WERI-Rb-1 (cell line): ENCODE results near the gene HADH.

ENCODE experiments used
- DNase-seq: peaks from one replicate; pipeline ENCODE4 v3.0.0-alpha.2; 2020
- H3K27ac ChIP-seq: fragments of 250-450 bp; sonication (Bioruptor Pico); 2 replicates; pipeline ENCODE4 v1.5.1; 2020; ENCODE audit warnings: mild to moderate bottlenecking, moderate library complexity
- H3K27me3 ChIP-seq: fragments of 250-450 bp; sonication (Bioruptor Pico); 2 replicates; pipeline ENCODE4 v1.5.1; 2021; ENCODE audit warnings: mild to moderate bottlenecking, low read depth, moderate library complexity; ENCODE audit not compliant: insufficient read depth, severe bottlenecking
- H3K36me3 ChIP-seq: fragments of 250-450 bp; sonication (Bioruptor Pico); 2 replicates; pipeline ENCODE4 v1.5.1; 2020; ENCODE audit warnings: mild to moderate bottlenecking, moderate library complexity
- H3K4me3 ChIP-seq: 2 replicates; pipeline ENCODE4 v1.5.1; 2011; ENCODE audit warnings: low read depth, mild to moderate bottlenecking, control low read depth, low read length
- H3K9me3 ChIP-seq: fragments of 250-450 bp; sonication (Bioruptor Pico); 2 replicates; pipeline ENCODE4 v1.5.1; 2021; ENCODE audit warnings: mild to moderate bottlenecking, moderate library complexity; ENCODE audit not compliant: severe bottlenecking
- TF ChIP-seq, protein P1 (sequence below): IDR thresholded peaks from 2 replicates; pipeline ENCODE4 v1.5.1; 2011; ENCODE audit warnings: low read depth, mild to moderate bottlenecking, control low read depth, inconsistent platforms, low read length

The HADH gene

DNA sequence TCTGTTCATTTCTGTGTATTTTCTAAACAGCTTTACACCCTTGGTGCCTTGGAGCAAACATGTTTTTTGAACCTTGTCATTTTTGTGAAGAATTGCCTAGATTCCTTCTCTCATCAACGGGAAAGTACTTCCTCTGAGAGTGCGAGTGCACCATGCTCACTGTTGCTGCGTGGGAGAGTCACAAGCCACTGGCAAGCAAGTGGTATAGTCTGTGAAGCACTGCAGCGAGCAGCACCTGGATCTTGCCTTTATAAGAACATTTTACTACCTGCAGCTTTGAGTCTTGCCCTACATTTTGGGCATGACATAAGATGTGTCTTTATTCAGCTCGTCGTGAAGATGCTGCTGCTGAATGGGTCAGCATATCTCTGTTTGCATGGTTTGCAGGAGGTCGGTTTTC, 44.9 kb downstream of the HADH start:
- Histone ChIP-seq H3K4me3 (no peak overlapping the region), H3K27me3 (no peaks in the 10 kb centered on the region), H3K36me3 (peaks cover 54% of the 10 kb centered on the region), H3K27ac (no peak overlapping the region), H3K9me3 (no peaks in the 10 kb centered on the region)
- DNase-seq = no peak
- TF ChIP-seq, protein P1, sequence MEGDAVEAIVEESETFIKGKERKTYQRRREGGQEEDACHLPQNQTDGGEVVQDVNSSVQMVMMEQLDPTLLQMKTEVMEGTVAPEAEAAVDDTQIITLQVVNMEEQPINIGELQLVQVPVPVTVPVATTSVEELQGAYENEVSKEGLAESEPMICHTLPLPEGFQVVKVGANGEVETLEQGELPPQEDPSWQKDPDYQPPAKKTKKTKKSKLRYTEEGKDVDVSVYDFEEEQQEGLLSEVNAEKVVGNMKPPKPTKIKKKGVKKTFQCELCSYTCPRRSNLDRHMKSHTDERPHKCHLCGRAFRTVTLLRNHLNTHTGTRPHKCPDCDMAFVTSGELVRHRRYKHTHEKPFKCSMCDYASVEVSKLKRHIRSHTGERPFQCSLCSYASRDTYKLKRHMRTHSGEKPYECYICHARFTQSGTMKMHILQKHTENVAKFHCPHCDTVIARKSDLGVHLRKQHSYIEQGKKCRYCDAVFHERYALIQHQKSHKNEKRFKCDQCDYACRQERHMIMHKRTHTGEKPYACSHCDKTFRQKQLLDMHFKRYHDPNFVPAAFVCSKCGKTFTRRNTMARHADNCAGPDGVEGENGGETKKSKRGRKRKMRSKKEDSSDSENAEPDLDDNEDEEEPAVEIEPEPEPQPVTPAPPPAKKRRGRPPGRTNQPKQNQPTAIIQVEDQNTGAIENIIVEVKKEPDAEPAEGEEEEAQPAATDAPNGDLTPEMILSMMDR = no peak

- Histone ChIP-seq H3K36me3 (peaks cover 54% of the 10 kb centered on the region), H3K27me3 (no peaks in the 10 kb centered on the region), H3K4me3 (no peak overlapping the region), H3K27ac (no peak overlapping the region), H3K9me3 (no peaks in the 10 kb centered on the region)
- TF ChIP-seq, protein P1 = no peak
- DNase-seq = no peak
These were observed 46.0 kb downstream of the HADH start for GRCh38 chr4:108035691-108036090.

GRCh38 chr4:108036213-108036612, 46.5 kb downstream of the HADH start:
- no peak for DNase-seq
- H3K4me3 ChIP-seq = no peak overlapping the region
- TF ChIP-seq, protein P1 = no peak

GRCh38 chr4:108037884-108038283, 48.2 kb downstream of the HADH start:
- no peak overlapping the region for H3K4me3 ChIP-seq

More at GRCh38 chr4:108036213-108036612, 46.5 kb downstream of the HADH start:
- Histone ChIP-seq H3K27ac (no peak overlapping the region), H3K36me3 (peaks cover 49% of the 10 kb centered on the region), H3K9me3 (no peaks in the 10 kb centered on the region), H3K27me3 (no peaks in the 10 kb centered on the region)

DNA sequence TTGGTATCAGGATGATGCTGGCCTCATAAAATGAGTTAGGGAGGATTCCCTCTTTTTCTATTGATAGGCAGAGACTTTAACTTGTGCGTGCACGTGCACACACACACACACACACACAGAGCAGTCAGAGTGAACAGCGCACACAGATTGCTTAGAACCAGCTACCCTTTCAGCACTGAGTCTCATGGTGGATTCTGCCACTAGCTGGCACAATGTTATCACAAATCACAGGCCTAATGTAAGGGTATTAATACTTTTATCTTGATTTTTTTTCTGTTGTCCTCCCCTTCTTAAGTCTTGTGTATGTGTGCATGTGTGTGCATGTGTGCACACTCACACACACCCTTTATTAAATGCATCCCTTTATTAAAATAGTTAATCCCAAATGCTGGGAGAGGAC, 53.2 kb downstream of the HADH start:
- no peak for DNase-seq
- Histone ChIP-seq H3K9me3 (no peaks in the 10 kb centered on the region), H3K36me3 (no peaks in the 10 kb centered on the region), H3K27ac (no peak overlapping the region), H3K27me3 (no peaks in the 10 kb centered on the region), H3K4me3 (no peak overlapping the region)
- TF ChIP-seq, protein P1 = no peak

More at GRCh38 chr4:108037884-108038283, 48.2 kb downstream of the HADH start:
- Histone ChIP-seq H3K9me3 (no peaks in the 10 kb centered on the region), H3K27me3 (no peaks in the 10 kb centered on the region), H3K36me3 (peaks cover 40% of the 10 kb centered on the region), H3K27ac (no peak overlapping the region)
- TF ChIP-seq, protein P1 = no peak
- no peak for DNase-seq

DNA sequence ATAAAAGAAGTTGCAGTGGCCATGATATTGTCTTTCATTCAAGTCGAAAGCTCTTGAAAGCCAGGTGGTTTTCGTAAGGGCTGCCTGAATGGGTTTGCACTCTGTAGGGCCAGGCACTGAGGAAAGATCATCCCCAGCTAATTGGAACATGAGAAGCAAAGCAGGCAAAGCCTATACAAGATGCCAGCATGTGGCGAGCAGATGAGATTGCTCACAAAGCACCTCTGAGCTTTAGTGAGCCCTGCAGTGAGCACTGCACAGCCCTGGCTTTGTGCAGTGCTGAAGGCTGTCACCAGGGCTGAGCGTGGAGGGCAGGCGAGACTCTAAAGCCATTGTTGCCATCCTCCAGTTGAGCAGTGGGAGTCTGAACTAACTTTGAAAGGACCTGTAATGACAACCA, 53.8 kb downstream of the HADH start:
- H3K27me3 ChIP-seq = no peaks in the 10 kb centered on the region
- no peak for DNase-seq
- no peak overlapping the region for H3K27ac ChIP-seq
- H3K4me3 ChIP-seq = no peak overlapping the region
- H3K9me3 ChIP-seq = no peaks in the 10 kb centered on the region
- no peaks in the 10 kb centered on the region for H3K36me3 ChIP-seq
- TF ChIP-seq, protein P1 = no peak
